ENCODE results near the gene ZNF30.

GRCh38 chr19:34925278-34925855 lies 1.3 kb upstream of the ZNF30 start:
- TF ChIP-seq, protein P1, sequence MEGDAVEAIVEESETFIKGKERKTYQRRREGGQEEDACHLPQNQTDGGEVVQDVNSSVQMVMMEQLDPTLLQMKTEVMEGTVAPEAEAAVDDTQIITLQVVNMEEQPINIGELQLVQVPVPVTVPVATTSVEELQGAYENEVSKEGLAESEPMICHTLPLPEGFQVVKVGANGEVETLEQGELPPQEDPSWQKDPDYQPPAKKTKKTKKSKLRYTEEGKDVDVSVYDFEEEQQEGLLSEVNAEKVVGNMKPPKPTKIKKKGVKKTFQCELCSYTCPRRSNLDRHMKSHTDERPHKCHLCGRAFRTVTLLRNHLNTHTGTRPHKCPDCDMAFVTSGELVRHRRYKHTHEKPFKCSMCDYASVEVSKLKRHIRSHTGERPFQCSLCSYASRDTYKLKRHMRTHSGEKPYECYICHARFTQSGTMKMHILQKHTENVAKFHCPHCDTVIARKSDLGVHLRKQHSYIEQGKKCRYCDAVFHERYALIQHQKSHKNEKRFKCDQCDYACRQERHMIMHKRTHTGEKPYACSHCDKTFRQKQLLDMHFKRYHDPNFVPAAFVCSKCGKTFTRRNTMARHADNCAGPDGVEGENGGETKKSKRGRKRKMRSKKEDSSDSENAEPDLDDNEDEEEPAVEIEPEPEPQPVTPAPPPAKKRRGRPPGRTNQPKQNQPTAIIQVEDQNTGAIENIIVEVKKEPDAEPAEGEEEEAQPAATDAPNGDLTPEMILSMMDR (IDR thresholded peaks at IDR 0.05): no peak
- no peak for TF ChIP-seq POLR2A (IDR thresholded peaks at IDR 0.05)
